GM19455 (cell line): ENCODE measurements around the gene FAM9A.

Source experiments
- ATAC-seq: cut with Tn5 transposase; IDR thresholded peaks from one replicate; pipeline ENCODE4 v1.9.1; 2021; ENCODE audit not compliant: unreplicated experiment

FAM9A gene

GRCh38 chrX:8801041-8801599 lies at the start of gene FAM9A:
TSS of gene FAM9A (minus strand) at chrX:8801383. CDS start at chrX:8800171, 1,212 bp downstream.
- ATAC-seq, result no peak

DNA sequence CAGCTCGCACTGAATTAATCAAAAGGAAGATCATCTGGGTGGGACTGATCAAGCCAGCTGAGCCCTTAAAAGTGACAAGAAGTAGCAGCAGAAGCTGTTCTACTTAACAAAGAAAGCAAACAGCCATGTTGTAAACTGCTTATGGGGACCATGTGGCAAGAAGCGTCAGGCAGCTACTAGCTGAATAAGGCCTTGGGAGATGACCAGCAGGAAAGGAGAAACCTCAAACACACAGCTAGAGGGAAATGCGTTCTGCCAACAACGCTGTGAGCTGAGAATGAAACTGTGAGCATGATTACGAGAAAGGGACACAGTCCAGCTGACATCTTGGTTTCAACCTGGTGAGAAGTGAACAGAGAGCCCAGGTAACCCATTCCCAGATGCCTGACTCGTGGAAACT lies 49.3 kb upstream of the FAM9A start:
- no peak for ATAC-seq

DNA sequence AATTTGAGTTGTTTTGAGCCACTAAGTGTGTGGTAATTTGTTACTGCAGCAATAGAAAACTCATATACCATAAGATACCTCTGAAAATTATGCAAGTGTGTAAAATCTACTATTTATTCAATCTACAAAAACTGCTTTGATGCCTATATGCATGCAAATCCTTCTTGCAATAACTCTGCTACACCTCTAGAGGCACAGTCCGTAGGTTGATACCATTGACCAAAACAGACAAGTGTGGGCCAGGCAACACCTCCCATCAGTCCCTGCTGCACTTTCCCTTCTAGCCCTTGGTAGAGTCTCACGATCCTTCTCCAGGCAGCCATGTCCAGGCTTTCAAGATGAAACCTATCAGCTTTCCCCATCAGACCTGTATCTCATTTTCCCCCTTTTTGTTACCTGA lies 48.8 kb upstream of the FAM9A start:
- ATAC-seq, result no peak

- no peak for ATAC-seq
These were observed 48.3 kb upstream of the FAM9A start for GRCh38 chrX:8849458-8849857.

DNA sequence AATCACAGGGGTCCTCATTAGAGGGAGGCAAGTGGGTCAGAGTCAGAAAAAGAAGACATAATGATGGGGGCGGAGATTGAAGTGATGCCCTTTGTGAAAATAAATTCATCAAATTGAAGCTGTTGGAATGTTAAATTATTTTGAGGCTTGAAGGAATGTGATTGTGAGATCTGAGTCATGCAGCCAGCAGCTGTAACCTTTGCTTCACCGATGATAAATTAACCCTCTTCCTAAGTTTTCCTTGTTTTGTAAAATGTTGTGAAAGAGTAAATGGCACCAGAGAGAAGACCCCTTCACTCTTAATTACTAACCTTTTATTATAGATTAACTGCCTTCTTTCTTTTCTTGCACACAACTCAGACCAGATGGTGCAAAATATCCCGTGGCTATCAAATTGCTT lies 47.7 kb upstream of the FAM9A start:
- ATAC-seq, result no peak

DNA sequence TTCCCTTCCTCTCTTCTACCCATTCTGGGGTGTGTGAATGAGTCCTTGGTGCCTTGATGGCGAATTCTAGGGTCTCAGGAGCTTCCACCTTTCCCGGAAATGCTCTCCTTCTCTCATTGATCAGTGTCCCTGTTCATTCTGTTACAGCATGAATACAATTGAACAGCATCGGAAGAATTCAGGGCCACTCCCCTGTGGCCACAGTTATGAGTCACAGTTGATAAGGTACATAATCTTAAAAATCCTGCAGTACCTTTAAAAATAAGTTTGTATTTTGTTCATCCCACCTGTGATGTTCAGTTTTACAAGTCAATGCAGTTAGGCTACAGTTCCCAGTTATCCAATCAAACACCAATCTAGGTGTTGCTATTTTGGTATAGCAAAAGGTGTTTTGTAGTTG lies 47.3 kb upstream of the FAM9A start:
- no peak for ATAC-seq

GRCh38 chrX:8847360-8847759 lies 46.2 kb upstream of the FAM9A start:
- no peak for ATAC-seq

DNA sequence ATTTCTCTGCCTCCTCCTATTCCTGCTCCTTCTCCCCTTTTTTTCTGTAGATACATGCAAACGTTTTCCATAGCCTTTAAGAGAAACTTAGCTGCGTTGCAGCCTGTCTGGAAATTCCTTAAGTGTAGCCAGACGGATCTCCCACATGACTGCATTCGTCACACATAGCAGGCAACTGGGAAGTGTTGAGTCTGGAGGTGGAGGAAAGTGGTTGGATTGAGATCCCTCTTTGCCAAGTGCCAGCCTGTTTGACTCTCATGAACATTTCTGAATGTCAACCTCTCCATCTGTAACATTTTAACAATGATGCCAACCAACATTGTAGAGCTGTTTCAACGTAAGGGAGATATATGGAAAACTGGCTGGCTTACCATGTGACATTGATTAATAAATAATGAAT lies 45.1 kb upstream of the FAM9A start:
- ATAC-seq, result no peak

DNA sequence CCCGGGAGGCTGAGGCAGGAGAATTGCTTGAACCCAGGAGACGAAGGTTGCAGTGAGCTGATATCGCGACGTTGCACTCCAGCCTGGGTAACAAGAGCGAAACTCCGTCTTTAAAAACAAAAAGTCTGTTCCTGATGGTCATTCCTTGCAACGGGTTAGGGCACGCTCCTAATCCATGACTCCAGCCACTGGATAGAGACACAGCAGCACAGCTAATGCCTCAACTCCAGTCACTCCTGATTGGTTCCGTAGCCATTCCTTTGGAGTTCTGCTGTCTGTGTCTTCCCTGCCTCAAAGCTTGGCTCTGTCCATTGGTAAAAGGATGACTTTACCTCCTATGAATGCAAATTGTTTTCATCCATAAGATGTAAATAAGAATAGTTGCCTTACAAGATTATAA lies 44.3 kb upstream of the FAM9A start:
- no peak for ATAC-seq

GRCh38 chrX:8845060-8845459 lies 43.9 kb upstream of the FAM9A start:
- ATAC-seq, result no peak

GRCh38 chrX:8844157-8844556 lies 43.0 kb upstream of the FAM9A start:
- ATAC-seq, result no peak

DNA sequence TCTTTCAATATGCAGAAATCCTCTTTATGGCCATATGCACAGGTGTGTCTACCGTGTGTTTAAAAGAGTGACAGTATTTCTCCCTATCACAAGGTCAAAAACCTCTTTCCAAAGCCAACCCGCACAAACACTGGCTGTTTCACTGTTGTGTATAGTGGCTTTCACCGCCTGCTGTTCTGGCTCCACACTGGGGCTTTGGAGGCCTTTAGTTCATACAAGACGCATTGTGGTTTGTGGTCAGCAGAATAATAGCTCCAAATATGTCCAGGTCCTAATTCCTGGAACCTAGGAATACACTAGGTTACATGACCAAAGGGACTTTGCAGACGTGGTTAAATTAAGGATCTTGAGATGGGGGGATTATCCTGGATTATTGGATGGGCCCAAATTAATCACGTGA lies 40.7 kb upstream of the FAM9A start:
- no peak for ATAC-seq

DNA sequence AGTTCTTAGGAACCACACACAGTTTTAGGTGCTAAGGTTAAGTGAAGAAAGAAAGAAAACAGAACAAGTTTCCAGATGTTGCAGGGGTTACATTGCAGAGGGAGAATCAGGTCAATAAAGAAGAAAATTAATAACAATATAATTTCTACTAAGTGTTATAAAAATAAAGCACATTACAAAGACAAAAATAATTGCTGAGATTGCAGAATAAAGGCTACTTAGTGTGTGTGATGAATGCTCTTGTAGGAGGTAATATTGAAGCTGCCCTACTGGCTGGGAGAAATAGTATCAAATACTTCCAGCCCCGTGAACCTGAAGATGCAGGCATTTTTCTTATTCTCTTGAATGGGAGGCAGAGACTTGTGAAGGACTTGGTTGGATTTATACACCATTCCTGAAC lies 33.2 kb upstream of the FAM9A start:
- ATAC-seq, result no peak

- no peak for ATAC-seq
These were observed 31.6 kb upstream of the FAM9A start for GRCh38 chrX:8832582-8833378.

DNA sequence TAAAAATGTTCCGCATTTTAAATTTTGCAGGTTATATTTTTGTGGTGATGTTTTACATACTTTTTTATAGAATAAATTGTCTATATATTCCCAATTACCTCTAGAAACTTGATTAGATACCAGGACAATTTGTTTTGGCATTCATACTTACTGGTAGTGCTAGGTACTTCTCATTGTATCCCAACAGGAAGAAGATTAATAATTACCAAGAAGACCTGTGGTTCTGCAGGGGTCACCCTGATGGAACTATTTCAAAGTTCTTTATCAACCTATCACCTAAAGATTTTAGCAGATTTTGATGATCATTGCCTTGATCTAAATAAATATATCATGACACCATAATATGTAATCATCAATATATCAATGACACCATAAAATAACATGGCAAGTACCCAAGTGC lies 22.5 kb upstream of the FAM9A start:
- no peak for ATAC-seq

DNA sequence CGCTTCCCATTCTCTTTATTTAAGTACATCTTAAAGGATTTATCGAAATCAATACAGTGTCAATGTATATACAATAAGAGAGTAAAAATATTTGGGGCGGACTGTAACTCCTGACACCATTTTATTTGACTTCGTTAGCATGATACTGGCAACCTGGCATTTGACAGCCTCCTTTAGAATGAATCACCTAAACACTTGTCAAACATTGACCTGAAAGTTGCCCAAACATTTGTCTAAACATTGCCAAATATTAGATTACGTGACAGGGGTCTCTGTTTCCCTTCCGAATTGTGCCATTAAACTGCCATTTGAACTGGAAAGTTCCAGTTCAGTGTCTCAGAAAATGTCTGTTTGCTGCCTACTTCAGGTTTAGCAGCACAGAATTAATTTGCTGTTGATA lies 20.8 kb upstream of the FAM9A start:
- no peak for ATAC-seq

DNA sequence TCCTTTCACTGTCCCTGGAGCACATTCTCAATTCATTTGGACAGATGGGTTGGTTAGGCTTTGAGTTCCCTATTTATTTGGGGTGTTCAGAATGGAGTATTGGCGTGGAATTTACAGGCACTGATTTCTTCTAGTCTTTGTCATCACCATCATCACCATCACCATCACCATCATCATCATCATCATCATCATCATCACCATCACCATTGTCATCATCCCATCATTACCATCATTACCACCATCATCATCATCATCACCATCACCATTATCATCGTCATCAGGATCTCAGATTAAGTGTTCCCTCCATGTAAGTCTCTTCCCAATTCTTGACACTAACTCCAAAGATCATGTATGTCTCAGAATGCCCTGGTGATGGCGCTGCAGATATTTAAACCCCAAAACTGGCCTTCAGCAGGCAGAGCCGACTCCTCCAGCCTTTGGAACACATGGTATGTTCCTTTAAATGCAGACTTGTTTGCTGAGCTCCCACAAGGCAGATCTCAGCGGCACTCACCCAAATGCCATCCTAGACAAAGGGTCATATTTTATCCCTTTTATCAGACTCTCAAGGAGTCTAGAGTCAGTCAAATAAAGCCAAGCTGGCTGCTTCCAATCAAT lies 19.8 kb upstream of the FAM9A start:
- no peak for ATAC-seq

DNA sequence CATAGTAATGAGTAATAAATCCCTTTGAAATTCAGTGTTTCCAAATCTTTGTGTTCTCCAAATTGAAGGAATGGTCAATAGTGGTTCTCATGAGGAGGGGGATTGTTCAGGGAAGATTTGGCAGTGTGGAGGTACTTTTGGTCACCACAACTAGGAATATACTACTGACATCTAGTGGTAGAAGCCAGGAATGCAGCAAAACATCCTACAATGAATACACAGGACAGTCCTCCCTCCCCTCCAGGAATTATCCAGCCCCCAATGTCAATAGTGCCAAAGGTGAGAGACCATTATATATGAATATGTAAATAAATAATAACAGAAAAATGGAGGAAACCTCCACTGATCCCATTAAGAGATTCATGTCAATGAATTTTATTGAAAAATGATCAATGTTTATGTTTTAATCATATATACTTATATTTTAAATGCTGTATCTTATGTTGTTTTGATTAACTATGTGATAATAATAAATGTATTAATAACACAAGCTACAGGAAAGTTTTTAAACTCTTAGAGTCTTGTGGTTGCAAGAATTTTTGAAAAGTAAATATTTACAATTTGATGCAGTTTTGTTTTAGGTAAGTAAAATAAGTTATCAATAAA lies 14.4 kb upstream of the FAM9A start:
- ATAC-seq, result no peak

GRCh38 chrX:8813036-8813435 lies 11.9 kb upstream of the FAM9A start:
- no peak for ATAC-seq

DNA sequence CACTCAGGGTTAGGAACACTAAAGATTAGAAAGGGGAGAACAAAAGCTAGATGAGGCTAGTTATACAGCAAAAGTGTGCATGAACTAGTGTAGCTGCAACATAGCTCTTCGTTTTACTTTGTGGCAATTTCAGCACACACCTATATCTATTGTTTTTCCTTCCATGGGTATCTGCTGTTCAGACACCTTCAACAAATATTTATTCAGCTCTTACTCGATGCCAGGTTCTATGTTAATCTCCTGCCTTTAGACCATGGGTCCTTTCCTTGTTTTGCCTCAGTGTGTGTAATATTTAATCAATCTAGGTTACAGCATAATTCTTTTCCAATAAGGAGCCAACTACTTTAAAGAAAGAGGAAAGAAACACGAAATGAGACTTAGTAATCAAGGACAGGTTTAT lies 10.4 kb upstream of the FAM9A start:
- no peak for ATAC-seq

- ATAC-seq, result no peak
These were observed 7.5 kb upstream of the FAM9A start for GRCh38 chrX:8808661-8809060.

DNA sequence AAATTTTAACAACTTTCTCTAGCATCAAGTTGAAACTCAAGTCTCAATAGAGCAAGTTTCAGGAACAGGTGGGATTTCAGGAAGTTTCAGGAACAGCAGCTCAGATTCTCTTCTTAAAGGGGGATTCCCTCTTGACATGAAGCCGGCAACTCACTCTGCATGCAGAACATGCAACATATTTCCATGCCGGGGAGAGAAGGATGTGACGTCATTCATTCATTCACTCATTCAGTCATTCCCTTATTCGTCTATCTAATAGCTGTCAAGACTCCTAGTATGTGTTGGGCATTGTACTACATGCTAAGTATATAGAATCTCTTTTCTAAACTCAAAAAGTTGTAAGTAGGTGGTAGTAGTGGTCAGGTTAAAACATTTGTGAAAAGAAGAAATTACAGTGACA lies 4.8 kb upstream of the FAM9A start:
- ATAC-seq, result no peak
